ENCODE results near the gene NKX3-2.

The NKX3-2 gene

DNA sequence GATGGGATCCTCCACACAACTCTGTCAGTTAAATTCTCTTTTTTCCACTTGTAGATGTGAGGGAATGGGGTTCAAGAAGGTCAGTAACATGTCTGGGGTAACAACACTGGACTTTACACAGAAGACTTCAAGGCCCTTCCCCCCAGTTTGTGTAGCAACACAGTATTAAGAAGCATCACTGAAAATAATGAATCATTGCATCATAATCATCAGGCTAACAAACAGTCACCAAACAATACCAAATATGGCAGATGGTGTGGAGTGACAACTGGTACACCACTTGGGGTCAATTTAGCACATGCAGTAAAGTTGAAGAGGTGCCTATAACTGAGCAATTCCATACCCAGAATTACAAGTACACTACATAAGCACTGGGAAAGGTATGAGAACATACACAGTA is 44.6 kb upstream of the NKX3-2 start:
- H2AFZ ChIP-seq (ENCODE audit: low read length), result no peak overlapping the region
- no peak overlapping the region for H3K4me3 ChIP-seq (ENCODE audit: low read length)
- no peaks in the 10 kb centered on the region; the same call in 1 of the 2 replicates for H3K36me3 ChIP-seq (replicated peaks; ENCODE audit: insufficient read depth, low read length)
- no peak overlapping the region for H3K27ac ChIP-seq (ENCODE audit: low read length)
- no peaks in the 10 kb centered on the region for H3K79me2 ChIP-seq (ENCODE audit: low read length)
- H4K20me1 ChIP-seq (ENCODE audit: insufficient read depth, low read length), result no peaks in the 10 kb centered on the region
- no peak overlapping the region for H3K9ac ChIP-seq (ENCODE audit: low read length)
- H3K9me2 ChIP-seq (replicated peaks; ENCODE audit: insufficient read depth, low read length), result no peaks in the 10 kb centered on the region
- H3K9me3 ChIP-seq (replicated peaks; ENCODE audit: insufficient read depth, low read length), result no peaks in the 10 kb centered on the region
- H3K4me1 ChIP-seq (ENCODE audit: low read length), result no peaks in the 10 kb centered on the region
- H3F3A ChIP-seq (ENCODE audit: insufficient read depth, low read length), result no peaks in the 10 kb centered on the region
- no peaks in the 10 kb centered on the region for H3K27me3 ChIP-seq (replicated peaks; ENCODE audit: insufficient read depth, low read length)
- no peak for DNase-seq
- TF ChIP-seq EZH2phosphoT487 (IDR thresholded peaks at IDR 0.05; ENCODE audit: low read length), result no peak
- TF ChIP-seq, protein P1, sequence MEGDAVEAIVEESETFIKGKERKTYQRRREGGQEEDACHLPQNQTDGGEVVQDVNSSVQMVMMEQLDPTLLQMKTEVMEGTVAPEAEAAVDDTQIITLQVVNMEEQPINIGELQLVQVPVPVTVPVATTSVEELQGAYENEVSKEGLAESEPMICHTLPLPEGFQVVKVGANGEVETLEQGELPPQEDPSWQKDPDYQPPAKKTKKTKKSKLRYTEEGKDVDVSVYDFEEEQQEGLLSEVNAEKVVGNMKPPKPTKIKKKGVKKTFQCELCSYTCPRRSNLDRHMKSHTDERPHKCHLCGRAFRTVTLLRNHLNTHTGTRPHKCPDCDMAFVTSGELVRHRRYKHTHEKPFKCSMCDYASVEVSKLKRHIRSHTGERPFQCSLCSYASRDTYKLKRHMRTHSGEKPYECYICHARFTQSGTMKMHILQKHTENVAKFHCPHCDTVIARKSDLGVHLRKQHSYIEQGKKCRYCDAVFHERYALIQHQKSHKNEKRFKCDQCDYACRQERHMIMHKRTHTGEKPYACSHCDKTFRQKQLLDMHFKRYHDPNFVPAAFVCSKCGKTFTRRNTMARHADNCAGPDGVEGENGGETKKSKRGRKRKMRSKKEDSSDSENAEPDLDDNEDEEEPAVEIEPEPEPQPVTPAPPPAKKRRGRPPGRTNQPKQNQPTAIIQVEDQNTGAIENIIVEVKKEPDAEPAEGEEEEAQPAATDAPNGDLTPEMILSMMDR (IDR thresholded peaks at IDR 0.05; ENCODE audit: low read length), result no peak
- TF ChIP-seq EZH2 (optimal IDR thresholded peaks at IDR 0.05; ENCODE audit: low read depth, low read length), result no peak
- H3K4me2 ChIP-seq (ENCODE audit: low read depth, low read length), result no peak overlapping the region

DNA sequence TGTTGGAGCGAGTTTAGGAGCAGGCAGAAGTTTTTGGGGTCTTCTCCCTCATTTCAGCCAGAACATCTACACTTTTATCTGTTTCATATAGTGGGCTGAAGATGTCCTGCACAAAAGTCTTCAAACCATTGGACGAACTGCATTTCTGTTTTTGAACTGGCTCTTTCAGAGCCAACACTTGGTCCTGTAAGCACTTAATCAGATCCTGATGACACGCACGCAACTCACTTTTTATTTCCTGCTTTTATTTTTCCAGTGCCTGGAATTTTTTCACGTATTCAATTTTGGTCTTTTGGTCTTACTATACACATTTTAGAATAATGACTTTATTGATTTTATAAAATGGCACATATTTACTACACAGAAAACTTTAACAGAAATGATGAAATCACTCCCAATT is 40.2 kb upstream of the NKX3-2 start:
- Histone ChIP-seq H3F3A (ENCODE audit: insufficient read depth, low read length) (no peaks in the 10 kb centered on the region), H3K79me2 (ENCODE audit: low read length) (no peaks in the 10 kb centered on the region), H3K9me2 (replicated peaks; ENCODE audit: insufficient read depth, low read length) (no peaks in the 10 kb centered on the region), H3K4me1 (ENCODE audit: low read length) (no peaks in the 10 kb centered on the region), H3K4me2 (ENCODE audit: low read depth, low read length) (no peak overlapping the region), H3K27ac (ENCODE audit: low read length) (no peak overlapping the region), H3K36me3 (replicated peaks; ENCODE audit: insufficient read depth, low read length) (peaks cover 4% of the 10 kb centered on the region; the same call in 1 of the 2 replicates), H3K9me3 (replicated peaks; ENCODE audit: insufficient read depth, low read length) (no peaks in the 10 kb centered on the region), H3K27me3 (replicated peaks; ENCODE audit: insufficient read depth, low read length) (no peaks in the 10 kb centered on the region), H3K4me3 (ENCODE audit: low read length) (no peak overlapping the region), H4K20me1 (ENCODE audit: insufficient read depth, low read length) (no peaks in the 10 kb centered on the region), H2AFZ (ENCODE audit: low read length) (no peak overlapping the region), H3K9ac (ENCODE audit: low read length) (no peak overlapping the region)
- TF ChIP-seq, protein P1 (IDR thresholded peaks at IDR 0.05; ENCODE audit: low read length), result no peak
- no peak for TF ChIP-seq EZH2phosphoT487 (IDR thresholded peaks at IDR 0.05; ENCODE audit: low read length)
- no peak for DNase-seq

DNA sequence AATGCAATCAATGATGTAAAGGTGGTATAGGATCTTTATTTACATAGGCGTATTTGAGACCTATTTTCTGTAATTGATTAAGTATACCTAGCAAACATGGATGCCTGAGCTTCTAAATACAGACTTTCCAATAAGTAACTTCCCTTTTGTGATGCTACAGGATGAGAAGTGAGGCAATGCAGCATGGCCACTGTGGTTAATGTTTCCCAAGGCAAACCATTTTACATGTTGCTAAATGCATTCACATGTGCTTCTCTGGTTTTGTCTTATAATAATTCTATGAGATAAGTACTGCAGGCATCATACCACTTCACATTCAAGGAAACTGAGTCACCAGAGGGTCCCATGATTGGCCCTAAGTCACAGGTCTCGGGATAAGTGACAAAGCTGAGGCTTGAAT is 35.7 kb upstream of the NKX3-2 start:
- no peaks in the 10 kb centered on the region for H3K4me1 ChIP-seq (ENCODE audit: low read length)
- no peaks in the 10 kb centered on the region for H3K27me3 ChIP-seq (replicated peaks; ENCODE audit: insufficient read depth, low read length)
- no peaks in the 10 kb centered on the region for H3K9me3 ChIP-seq (replicated peaks; ENCODE audit: insufficient read depth, low read length)
- no peak overlapping the region for H3K4me2 ChIP-seq (ENCODE audit: low read depth, low read length)
- no peaks in the 10 kb centered on the region for H3K79me2 ChIP-seq (ENCODE audit: low read length)
- DNase-seq, result no peak
- no peak overlapping the region for H3K4me3 ChIP-seq (ENCODE audit: low read length)
- TF ChIP-seq EZH2 (optimal IDR thresholded peaks at IDR 0.05; ENCODE audit: low read depth, low read length), result no peak
- no peak for TF ChIP-seq EZH2phosphoT487 (IDR thresholded peaks at IDR 0.05; ENCODE audit: low read length)
- TF ChIP-seq, protein P1 (IDR thresholded peaks at IDR 0.05; ENCODE audit: low read length), result no peak
- H3K9ac ChIP-seq (ENCODE audit: low read length), result no peak overlapping the region
- H3K9me2 ChIP-seq (replicated peaks; ENCODE audit: insufficient read depth, low read length), result no peaks in the 10 kb centered on the region
- H3K27ac ChIP-seq (ENCODE audit: low read length), result no peak overlapping the region
- no peaks in the 10 kb centered on the region for H4K20me1 ChIP-seq (ENCODE audit: insufficient read depth, low read length)
- peaks cover 7% of the 10 kb centered on the region; the same call in 1 of the 2 replicates for H3K36me3 ChIP-seq (replicated peaks; ENCODE audit: insufficient read depth, low read length)
- no peaks in the 10 kb centered on the region for H3F3A ChIP-seq (ENCODE audit: insufficient read depth, low read length)
- no peak overlapping the region for H2AFZ ChIP-seq (ENCODE audit: low read length)

All from MM.1S (cell line).